Subcutaneous abdominal adipose tissue (tissue), 5 donors: ENCODE measurements around the gene IRF9.

Experiments
- H3K27ac ChIP-seq: one replicate; pipeline ENCODE4 v1.7.0; 2013; ENCODE audit warnings: low read depth, mild to moderate bottlenecking, inconsistent platforms, low read length, moderate library complexity
- H3K27me3 ChIP-seq, 5 donors: one replicate each; pipeline ENCODE4 v1.7.0; 2013; ENCODE audit warnings: low read length in 5 of 5, inconsistent platforms in 1 of 5; ENCODE audit not compliant: control insufficient read depth in 5 of 5, insufficient read depth in 4 of 5
- H3K36me3 ChIP-seq, 5 donors: one replicate each; pipeline ENCODE4 v1.7.0; 2013; ENCODE audit warnings: low read length in 5 of 5; ENCODE audit not compliant: control insufficient read depth in 5 of 5, insufficient read depth in 5 of 5
- H3K4me1 ChIP-seq, 5 donors: one replicate each; pipeline ENCODE4 v1.7.0; 2013; ENCODE audit warnings: low read length in 5 of 5, mild to moderate bottlenecking in 3 of 5, moderate library complexity in 1 of 5; ENCODE audit not compliant: control insufficient read depth in 5 of 5, insufficient read depth in 5 of 5
- H3K4me3 ChIP-seq, 5 donors: one replicate each; pipeline ENCODE4 v1.7.0; 2013; ENCODE audit warnings: low read length in 5 of 5, low read depth in 1 of 5
- H3K9ac ChIP-seq, 5 donors: one replicate each; pipeline ENCODE4 v1.7.0; 2013; ENCODE audit warnings: low read length in 5 of 5, mild to moderate bottlenecking in 4 of 5, moderate library complexity in 3 of 5
- H3K9me3 ChIP-seq, 5 donors: one replicate each; pipeline ENCODE4 v1.7.0; 2013; ENCODE audit warnings: low read length in 5 of 5; ENCODE audit not compliant: control insufficient read depth in 5 of 5
- donor health status: healthy.
- donor health status: healthy.
- donor health status: healthy.
- donor health status: healthy.
- donor health status: healthy.

Gene IRF9

GRCh38 chr14:24146978-24147760 is 13.9 kb upstream of the IRF9 start, which contains the start of gene RNF31:
Gene RNF31 (plus strand): TSS chr14:24147498. CDS start chr14:24147699, 201 bp downstream.
- H3K9ac ChIP-seq = peak within 1 kb of the TSS; percentile 91 to 95 (median 92)
- H3K27ac ChIP-seq = peak within 1 kb of the TSS; percentile 98
- H3K36me3 ChIP-seq = peaks cover 2 to 52% (median 35%) of the 10 kb centered on the region in 5 donors
- H3K27me3 ChIP-seq = no peaks in the 10 kb centered on the region
- H3K4me1 ChIP-seq = peaks cover 10 to 31% (median 26%) of the 10 kb centered on the region in 5 donors
- no peaks in the 10 kb centered on the region for H3K9me3 ChIP-seq
- H3K4me3 ChIP-seq = peak within 1 kb of the TSS; percentile 87 to 96 (median 93)

- Histone ChIP-seq H3K27me3 (no peaks in the 10 kb centered on the region), H3K4me1 (peaks cover 10 to 30% (median 25%) of the 10 kb centered on the region in 5 donors), H3K4me3 (peak overlapping the region; percentile 83 to 96 (median 93)), H3K36me3 (peaks cover 2 to 59% (median 39%) of the 10 kb centered on the region in 5 donors), H3K27ac (peak overlapping the region; percentile 98), H3K9ac (peak overlapping the region; percentile 38 to 92 (median 87)), H3K9me3 (no peaks in the 10 kb centered on the region)
These were observed 13.2 kb upstream of the IRF9 start for GRCh38 chr14:24147761-24148428.

- Histone ChIP-seq H3K4me1 (peaks cover 10 to 30% (median 25%) of the 10 kb centered on the region in 5 donors), H3K36me3 (peaks cover 2 to 54% (median 38%) of the 10 kb centered on the region in 5 donors), H3K9me3 (no peaks in the 10 kb centered on the region), H3K27ac (no peak overlapping the region), H3K4me3 (no peak overlapping the region), H3K9ac (peak overlapping the region in 1 of 5 donors; percentile 13), H3K27me3 (no peaks in the 10 kb centered on the region)
These were observed 11.6 kb upstream of the IRF9 start for GRCh38 chr14:24149302-24149969.

- peaks cover 5 to 57% (median 45%) of the 10 kb centered on the region in 5 donors for H3K36me3 ChIP-seq
These were observed 11.0 kb upstream of the IRF9 start for GRCh38 chr14:24150061-24150460.

GRCh38 chr14:24150567-24150966 is 10.5 kb upstream of the IRF9 start:
- Histone ChIP-seq H3K4me3 (no peak overlapping the region), H3K9me3 (no peaks in the 10 kb centered on the region), H3K27ac (no peak overlapping the region), H3K27me3 (no peaks in the 10 kb centered on the region), H3K9ac (no peak overlapping the region), H3K36me3 (peaks cover 6 to 61% (median 50%) of the 10 kb centered on the region in 5 donors), H3K4me1 (peaks cover 10 to 24% (median 21%) of the 10 kb centered on the region in 5 donors)

More at GRCh38 chr14:24150061-24150460, 11.0 kb upstream of the IRF9 start:
- Histone ChIP-seq H3K27me3 (no peaks in the 10 kb centered on the region), H3K9me3 (no peaks in the 10 kb centered on the region), H3K9ac (no peak overlapping the region), H3K4me1 (peaks cover 10 to 30% (median 25%) of the 10 kb centered on the region in 5 donors), H3K4me3 (no peak overlapping the region), H3K27ac (no peak overlapping the region)

- no peak overlapping the region for H3K27ac ChIP-seq
These were observed 10.1 kb upstream of the IRF9 start for GRCh38 chr14:24150993-24151392.

GRCh38 chr14:24151404-24152080 is 9.5 kb upstream of the IRF9 start:
- H3K36me3 ChIP-seq = peaks cover 9 to 71% (median 58%) of the 10 kb centered on the region in 5 donors
- H3K27me3 ChIP-seq = no peaks in the 10 kb centered on the region
- H3K9me3 ChIP-seq = no peaks in the 10 kb centered on the region
- no peak overlapping the region for H3K4me3 ChIP-seq
- H3K27ac ChIP-seq = no peak overlapping the region
- H3K4me1 ChIP-seq = peaks cover 5 to 16% (median 15%) of the 10 kb centered on the region in 5 donors
- H3K9ac ChIP-seq = no peak overlapping the region

More at GRCh38 chr14:24150993-24151392, 10.1 kb upstream of the IRF9 start:
- Histone ChIP-seq H3K9me3 (no peaks in the 10 kb centered on the region), H3K4me3 (no peak overlapping the region), H3K36me3 (peaks cover 9 to 66% (median 54%) of the 10 kb centered on the region in 5 donors), H3K27me3 (no peaks in the 10 kb centered on the region), H3K4me1 (peaks cover 7 to 20% (median 18%) of the 10 kb centered on the region in 5 donors), H3K9ac (no peak overlapping the region)

- Histone ChIP-seq H3K27ac (no peak overlapping the region), H3K4me3 (no peak overlapping the region), H3K4me1 (peaks cover 0 to 3% (median 0%) of the 10 kb centered on the region in 5 donors), H3K36me3 (peaks cover 15 to 81% (median 70%) of the 10 kb centered on the region in 5 donors), H3K9me3 (no peaks in the 10 kb centered on the region), H3K9ac (peak overlapping the region in 1 of 5 donors; percentile 19), H3K27me3 (no peaks in the 10 kb centered on the region)
These were observed 6.0 kb upstream of the IRF9 start for GRCh38 chr14:24155100-24155499.

- peaks cover 15 to 70% (median 58%) of the 10 kb centered on the region in 5 donors for H3K36me3 ChIP-seq
These were observed 4.2 kb upstream of the IRF9 start for GRCh38 chr14:24156840-24157239.

More at GRCh38 chr14:24156840-24157239, 4.2 kb upstream of the IRF9 start:
- Histone ChIP-seq H3K9ac (peak overlapping the region in 1 of 5 donors; percentile 19), H3K27ac (no peak overlapping the region), H3K27me3 (no peaks in the 10 kb centered on the region), H3K4me3 (no peak overlapping the region), H3K4me1 (peaks cover 5 to 17% (median 13%) of the 10 kb centered on the region in 5 donors), H3K9me3 (no peaks in the 10 kb centered on the region)
